Measurements from ENCODE around the gene TUT7.
"Not testable (repeated sequence)": the region's sequence is repeated elsewhere in the genome, so short reads cannot be mapped to it uniquely, and the experiment has no call there.

The TUT7 gene

DNA sequence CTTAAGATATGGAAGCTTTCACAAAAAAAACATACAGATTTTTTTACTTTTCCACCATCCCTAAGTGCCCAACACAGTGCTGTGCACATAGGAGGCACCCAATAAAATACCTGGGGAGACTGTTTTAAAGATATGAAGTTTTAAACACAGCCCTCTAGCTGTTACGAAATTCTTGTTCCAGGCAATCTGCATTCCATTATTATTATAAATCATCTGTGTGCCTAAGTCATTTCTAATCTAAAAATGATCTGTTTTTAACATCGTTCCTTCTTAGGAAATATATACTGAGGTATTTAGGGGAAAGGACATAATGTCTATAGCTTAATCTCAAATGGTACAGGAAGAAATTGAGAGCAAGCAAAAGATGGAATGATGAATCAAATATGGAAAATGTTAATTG is 39.1 kb downstream of the TUT7 start:
- H3K79me2 ChIP-seq (ENCODE audit: insufficient read depth, low read depth), result no peaks in the 10 kb centered on the region
- H3K4me1 ChIP-seq (ENCODE audit: low read depth, poor library complexity, severe bottlenecking), result no peaks in the 10 kb centered on the region
- H3K27me3 ChIP-seq (ENCODE audit: insufficient read depth, low read depth), result no peaks in the 10 kb centered on the region
- H3K9ac ChIP-seq, result no peak overlapping the region
- H4K20me1 ChIP-seq (ENCODE audit: insufficient read depth), result no peaks in the 10 kb centered on the region
- no peak overlapping the region for H3K4me2 ChIP-seq
- no peaks in the 10 kb centered on the region for H3K36me3 ChIP-seq (ENCODE audit: insufficient read depth)
- no peak overlapping the region for H3K4me3 ChIP-seq (IDR thresholded peaks at IDR 0.05; ENCODE audit: insufficient read depth, low read depth, low read length)
- no peak overlapping the region for H2AFZ ChIP-seq (ENCODE audit: low read depth)
- TF ChIP-seq, protein P1, sequence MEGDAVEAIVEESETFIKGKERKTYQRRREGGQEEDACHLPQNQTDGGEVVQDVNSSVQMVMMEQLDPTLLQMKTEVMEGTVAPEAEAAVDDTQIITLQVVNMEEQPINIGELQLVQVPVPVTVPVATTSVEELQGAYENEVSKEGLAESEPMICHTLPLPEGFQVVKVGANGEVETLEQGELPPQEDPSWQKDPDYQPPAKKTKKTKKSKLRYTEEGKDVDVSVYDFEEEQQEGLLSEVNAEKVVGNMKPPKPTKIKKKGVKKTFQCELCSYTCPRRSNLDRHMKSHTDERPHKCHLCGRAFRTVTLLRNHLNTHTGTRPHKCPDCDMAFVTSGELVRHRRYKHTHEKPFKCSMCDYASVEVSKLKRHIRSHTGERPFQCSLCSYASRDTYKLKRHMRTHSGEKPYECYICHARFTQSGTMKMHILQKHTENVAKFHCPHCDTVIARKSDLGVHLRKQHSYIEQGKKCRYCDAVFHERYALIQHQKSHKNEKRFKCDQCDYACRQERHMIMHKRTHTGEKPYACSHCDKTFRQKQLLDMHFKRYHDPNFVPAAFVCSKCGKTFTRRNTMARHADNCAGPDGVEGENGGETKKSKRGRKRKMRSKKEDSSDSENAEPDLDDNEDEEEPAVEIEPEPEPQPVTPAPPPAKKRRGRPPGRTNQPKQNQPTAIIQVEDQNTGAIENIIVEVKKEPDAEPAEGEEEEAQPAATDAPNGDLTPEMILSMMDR (conservative IDR thresholded peaks at IDR 0.05; ENCODE audit: low read depth, low read length), result no peak
- H3K27ac ChIP-seq, result no peak overlapping the region

DNA sequence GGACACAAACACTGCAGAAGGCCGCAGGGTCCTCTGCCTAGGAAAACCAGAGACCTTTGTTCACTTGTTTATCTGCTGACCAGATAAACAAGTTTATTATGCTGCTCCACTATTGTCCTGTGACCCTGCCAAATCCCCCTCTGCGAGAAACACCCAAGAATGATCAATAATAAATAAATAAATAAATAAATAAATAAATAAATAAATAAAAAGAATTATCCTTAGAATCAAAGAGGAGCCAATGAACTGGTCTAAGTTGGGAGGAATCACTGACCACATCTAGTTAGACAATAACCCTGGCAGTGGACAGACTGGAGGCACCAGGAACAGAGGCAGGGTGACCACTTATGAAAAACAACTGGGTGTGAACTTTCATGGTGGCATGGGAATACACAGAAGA is 41.3 kb downstream of the TUT7 start:
- H3K27ac ChIP-seq; H3K9ac ChIP-seq; H3K4me3 ChIP-seq (IDR thresholded peaks at IDR 0.05; ENCODE audit: insufficient read depth, low read depth, low read length); H2AFZ ChIP-seq (ENCODE audit: low read depth); H3K36me3 ChIP-seq (ENCODE audit: insufficient read depth); H3K4me2 ChIP-seq; H3K79me2 ChIP-seq (ENCODE audit: insufficient read depth, low read depth); H3K27me3 ChIP-seq (ENCODE audit: insufficient read depth, low read depth); H3K4me1 ChIP-seq (ENCODE audit: low read depth, poor library complexity, severe bottlenecking); H4K20me1 ChIP-seq (ENCODE audit: insufficient read depth): not testable (repeated sequence)

DNA sequence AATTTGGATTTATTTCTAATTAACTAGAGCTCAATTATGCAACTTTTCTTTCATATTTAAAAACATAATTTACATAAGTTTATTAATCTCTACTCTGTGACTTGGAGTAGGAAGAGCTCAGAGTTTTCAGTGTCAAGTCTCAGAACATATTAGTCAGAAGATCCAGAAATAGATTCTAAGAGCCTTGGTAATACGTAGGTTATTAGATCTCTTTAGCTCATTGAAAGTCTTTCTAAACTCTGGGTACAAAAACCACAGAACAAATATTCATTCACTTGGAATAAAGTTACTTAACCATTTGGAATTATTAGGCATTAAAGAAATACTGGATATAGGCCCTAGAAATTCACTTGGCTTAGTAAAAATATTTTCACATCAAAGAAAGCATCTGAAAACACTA is 45.5 kb downstream of the TUT7 start:
- peaks cover 20% of the 10 kb centered on the region for H3K4me1 ChIP-seq (ENCODE audit: low read depth, poor library complexity, severe bottlenecking)
- no peak overlapping the region for H3K4me2 ChIP-seq
- no peak overlapping the region for H3K27ac ChIP-seq
- H3K27me3 ChIP-seq (ENCODE audit: insufficient read depth, low read depth), result no peaks in the 10 kb centered on the region
- TF ChIP-seq, protein P1 (conservative IDR thresholded peaks at IDR 0.05; ENCODE audit: low read depth, low read length), result no peak
- no peaks in the 10 kb centered on the region for H4K20me1 ChIP-seq (ENCODE audit: insufficient read depth)
- no peak overlapping the region for H3K9ac ChIP-seq
- H3K79me2 ChIP-seq (ENCODE audit: insufficient read depth, low read depth), result no peaks in the 10 kb centered on the region
- H2AFZ ChIP-seq (ENCODE audit: low read depth), result no peak overlapping the region
- no peak overlapping the region for H3K4me3 ChIP-seq (IDR thresholded peaks at IDR 0.05; ENCODE audit: insufficient read depth, low read depth, low read length)
- H3K36me3 ChIP-seq (ENCODE audit: insufficient read depth), result no peaks in the 10 kb centered on the region; the same call in 1 of the 2 replicates

DNA sequence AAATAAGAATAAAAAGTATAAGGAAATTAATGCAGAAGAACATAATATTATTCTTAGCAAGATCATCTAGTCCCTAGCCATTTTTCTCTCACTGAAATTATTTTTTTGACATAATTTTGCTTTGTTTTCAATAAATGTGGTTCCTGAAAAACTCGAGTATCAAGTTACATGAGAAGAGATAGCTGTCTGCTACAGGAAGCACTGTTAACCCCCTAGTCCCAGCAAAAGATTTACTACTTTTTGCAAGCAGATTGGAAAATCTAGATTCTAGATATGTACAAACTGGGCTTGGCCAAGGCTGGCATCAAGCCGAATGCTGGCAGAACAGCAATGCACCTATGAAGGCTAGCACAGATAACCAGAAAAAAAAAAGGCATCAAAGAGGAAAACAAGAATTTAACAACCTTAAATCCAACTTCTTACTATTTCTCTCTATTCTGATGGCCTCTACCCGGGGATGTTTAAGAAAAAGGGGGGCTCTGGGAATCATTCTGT is 49.9 kb downstream of the TUT7 start:
- TF ChIP-seq, protein P1 (conservative IDR thresholded peaks at IDR 0.05; ENCODE audit: low read depth, low read length), result no peak
- H3K4me2 ChIP-seq, result peak overlapping the region; percentile 7
- no peaks in the 10 kb centered on the region for H3K27me3 ChIP-seq (ENCODE audit: insufficient read depth, low read depth)
- no peak overlapping the region for H3K4me3 ChIP-seq (IDR thresholded peaks at IDR 0.05; ENCODE audit: insufficient read depth, low read depth, low read length)
- H2AFZ ChIP-seq (ENCODE audit: low read depth), result no peak overlapping the region
- H4K20me1 ChIP-seq (ENCODE audit: insufficient read depth), result no peaks in the 10 kb centered on the region
- H3K9ac ChIP-seq, result no peak overlapping the region
- peaks cover 3% of the 10 kb centered on the region for H3K36me3 ChIP-seq (ENCODE audit: insufficient read depth)
- no peaks in the 10 kb centered on the region for H3K79me2 ChIP-seq (ENCODE audit: insufficient read depth, low read depth)
- no peak overlapping the region for H3K27ac ChIP-seq
- H3K4me1 ChIP-seq (ENCODE audit: low read depth, poor library complexity, severe bottlenecking), result peaks cover 56% of the 10 kb centered on the region

DNA sequence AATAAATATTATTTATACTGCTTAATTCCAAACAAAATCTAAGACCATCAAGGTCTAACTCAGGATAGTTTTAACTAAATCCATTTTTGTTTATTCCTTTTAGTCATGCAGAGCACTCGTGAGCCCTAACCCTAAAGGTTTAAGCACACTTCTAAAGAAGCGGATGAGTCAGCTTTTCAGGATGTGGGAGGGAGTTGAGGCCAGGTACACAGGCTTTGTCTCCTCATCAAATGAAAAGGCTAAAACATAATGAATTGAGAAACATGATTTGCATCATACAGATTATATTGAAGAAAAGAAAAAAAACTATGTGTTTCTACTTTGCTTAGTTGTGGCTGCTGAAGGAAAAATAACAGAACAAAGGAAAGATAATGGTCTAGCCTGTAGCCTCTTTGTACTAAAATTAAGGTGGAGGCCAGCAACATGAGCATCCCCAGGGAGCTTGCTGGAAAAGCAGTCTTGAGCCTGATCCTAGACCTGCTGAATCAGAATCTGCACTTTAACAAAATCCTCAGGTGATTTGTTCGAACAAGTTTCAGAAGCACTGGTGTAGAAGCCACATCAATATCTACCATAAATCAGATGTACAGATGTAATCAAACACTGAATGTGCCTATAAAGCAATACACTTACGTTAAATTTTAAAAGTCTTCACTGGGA is 50.8 kb downstream of the TUT7 start:
- H3K4me3 ChIP-seq (IDR thresholded peaks at IDR 0.05; ENCODE audit: insufficient read depth, low read depth, low read length), result no peak overlapping the region
- TF ChIP-seq, protein P1 (conservative IDR thresholded peaks at IDR 0.05; ENCODE audit: low read depth, low read length), result no peak
- no peak overlapping the region for H2AFZ ChIP-seq (ENCODE audit: low read depth)
- no peak overlapping the region for H3K9ac ChIP-seq
- H3K36me3 ChIP-seq (ENCODE audit: insufficient read depth), result peaks cover 3% of the 10 kb centered on the region
- H3K27me3 ChIP-seq (ENCODE audit: insufficient read depth, low read depth), result no peaks in the 10 kb centered on the region
- peaks cover 65% of the 10 kb centered on the region for H3K4me1 ChIP-seq (ENCODE audit: low read depth, poor library complexity, severe bottlenecking)
- H3K4me2 ChIP-seq, result 0 out of 2 replicates have a peak overlapping the region, but pooled peaks have one; percentile 7
- H3K27ac ChIP-seq, result no peak overlapping the region
- no peaks in the 10 kb centered on the region for H3K79me2 ChIP-seq (ENCODE audit: insufficient read depth, low read depth)
- H4K20me1 ChIP-seq (ENCODE audit: insufficient read depth), result no peaks in the 10 kb centered on the region
